ENCODE measurements around the gene PTGER1.

Gene PTGER1

DNA sequence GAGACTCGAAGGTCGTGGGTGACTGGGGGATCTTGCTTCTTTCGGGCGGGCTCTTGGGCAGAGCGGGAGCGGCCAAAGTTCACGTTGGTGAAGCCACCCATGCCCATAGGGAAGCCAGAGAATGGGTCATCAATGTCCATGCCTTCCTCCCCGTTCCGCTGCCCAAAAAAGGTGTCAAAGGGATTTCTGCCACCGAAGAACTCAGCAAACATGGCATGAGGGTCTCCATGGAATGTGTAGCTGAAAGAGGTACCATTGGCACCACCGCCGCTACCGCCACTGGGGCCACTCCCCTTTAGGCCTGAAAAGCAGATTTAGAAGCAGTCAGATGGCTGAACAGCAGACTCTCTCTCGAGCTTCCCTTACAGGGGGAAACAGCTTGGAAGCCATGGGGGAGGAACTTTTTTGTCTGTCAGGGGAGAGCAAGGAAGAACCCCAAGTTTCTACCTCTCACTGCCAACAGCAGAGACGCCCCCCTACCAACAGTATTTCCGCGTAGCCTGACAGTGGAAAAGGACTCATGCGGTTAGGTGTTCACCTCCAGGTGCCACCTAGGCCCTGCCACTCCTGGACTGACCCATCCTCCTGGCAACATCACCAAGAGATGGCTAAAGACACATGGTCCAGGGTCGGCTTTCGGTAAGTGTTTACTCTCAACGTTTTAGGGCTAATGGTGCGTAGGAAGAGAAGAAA, 41.7 kb upstream of the PTGER1 start:
- peak overlapping the region; percentile 92 for H3K27ac ChIP-seq
- TF ChIP-seq, protein P1, sequence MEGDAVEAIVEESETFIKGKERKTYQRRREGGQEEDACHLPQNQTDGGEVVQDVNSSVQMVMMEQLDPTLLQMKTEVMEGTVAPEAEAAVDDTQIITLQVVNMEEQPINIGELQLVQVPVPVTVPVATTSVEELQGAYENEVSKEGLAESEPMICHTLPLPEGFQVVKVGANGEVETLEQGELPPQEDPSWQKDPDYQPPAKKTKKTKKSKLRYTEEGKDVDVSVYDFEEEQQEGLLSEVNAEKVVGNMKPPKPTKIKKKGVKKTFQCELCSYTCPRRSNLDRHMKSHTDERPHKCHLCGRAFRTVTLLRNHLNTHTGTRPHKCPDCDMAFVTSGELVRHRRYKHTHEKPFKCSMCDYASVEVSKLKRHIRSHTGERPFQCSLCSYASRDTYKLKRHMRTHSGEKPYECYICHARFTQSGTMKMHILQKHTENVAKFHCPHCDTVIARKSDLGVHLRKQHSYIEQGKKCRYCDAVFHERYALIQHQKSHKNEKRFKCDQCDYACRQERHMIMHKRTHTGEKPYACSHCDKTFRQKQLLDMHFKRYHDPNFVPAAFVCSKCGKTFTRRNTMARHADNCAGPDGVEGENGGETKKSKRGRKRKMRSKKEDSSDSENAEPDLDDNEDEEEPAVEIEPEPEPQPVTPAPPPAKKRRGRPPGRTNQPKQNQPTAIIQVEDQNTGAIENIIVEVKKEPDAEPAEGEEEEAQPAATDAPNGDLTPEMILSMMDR (IDR thresholded peaks at IDR 0.05): no peak
- no peak for TF ChIP-seq ZFX (IDR thresholded peaks at IDR 0.05; ENCODE audit: borderline replicate concordance)

DNA sequence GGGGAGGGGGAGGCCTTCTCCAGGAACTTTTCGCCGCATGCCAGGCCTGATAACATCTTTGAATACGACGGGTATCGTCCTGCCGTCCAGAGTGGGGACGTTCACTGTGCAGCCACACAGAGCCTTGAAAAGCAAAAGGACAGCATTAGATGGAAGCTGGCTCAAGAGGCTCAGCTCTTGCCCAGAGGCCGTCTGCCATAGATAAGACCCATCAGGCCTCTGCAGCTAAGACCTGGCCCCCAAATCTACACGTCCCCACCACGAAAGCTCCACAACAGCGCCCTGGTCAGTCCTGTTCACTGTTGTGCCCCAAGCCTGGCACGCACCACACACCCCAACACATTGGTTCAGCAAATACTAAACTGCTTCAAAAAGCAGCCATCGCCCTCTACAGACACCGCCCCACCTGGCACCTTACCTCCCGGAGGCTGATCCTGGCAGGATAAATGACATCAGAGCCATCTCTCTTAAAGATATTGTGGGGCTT, 40.9 kb upstream of the PTGER1 start:
- TF ChIP-seq ZFX (IDR thresholded peaks at IDR 0.05; ENCODE audit: borderline replicate concordance): no peak
- TF ChIP-seq, protein P1 (IDR thresholded peaks at IDR 0.05): no peak
- no peak overlapping the region for H3K27ac ChIP-seq

DNA sequence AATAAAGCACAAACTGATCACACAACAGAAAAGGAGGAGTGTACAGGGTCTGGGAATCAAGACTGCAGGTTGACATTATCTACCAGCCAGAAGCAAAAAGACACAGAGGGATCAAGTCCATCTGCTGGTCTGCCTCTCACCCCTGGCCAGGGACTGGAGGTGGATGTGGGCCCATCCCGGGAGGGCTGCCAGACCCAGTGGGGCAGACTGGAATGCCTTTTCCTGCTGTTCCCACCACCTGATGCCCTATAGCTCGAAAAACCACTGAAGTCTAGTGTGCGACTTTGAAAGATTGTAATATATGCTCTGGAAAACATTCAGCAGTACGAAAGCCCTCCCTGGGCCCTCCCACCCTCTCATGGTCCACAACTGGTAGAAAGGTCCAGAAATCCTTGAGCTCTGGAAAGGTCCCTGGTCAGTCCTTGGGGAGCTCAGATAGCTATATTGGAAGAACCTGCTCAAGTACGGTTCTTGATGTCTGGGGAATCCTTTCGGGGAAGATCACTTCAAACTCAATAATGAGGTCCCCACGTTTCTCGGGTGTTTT, 40.4 kb upstream of the PTGER1 start:
- H3K27ac ChIP-seq: no peak overlapping the region
- TF ChIP-seq ZFX (IDR thresholded peaks at IDR 0.05; ENCODE audit: borderline replicate concordance): no peak
- TF ChIP-seq, protein P1 (IDR thresholded peaks at IDR 0.05): no peak

DNA sequence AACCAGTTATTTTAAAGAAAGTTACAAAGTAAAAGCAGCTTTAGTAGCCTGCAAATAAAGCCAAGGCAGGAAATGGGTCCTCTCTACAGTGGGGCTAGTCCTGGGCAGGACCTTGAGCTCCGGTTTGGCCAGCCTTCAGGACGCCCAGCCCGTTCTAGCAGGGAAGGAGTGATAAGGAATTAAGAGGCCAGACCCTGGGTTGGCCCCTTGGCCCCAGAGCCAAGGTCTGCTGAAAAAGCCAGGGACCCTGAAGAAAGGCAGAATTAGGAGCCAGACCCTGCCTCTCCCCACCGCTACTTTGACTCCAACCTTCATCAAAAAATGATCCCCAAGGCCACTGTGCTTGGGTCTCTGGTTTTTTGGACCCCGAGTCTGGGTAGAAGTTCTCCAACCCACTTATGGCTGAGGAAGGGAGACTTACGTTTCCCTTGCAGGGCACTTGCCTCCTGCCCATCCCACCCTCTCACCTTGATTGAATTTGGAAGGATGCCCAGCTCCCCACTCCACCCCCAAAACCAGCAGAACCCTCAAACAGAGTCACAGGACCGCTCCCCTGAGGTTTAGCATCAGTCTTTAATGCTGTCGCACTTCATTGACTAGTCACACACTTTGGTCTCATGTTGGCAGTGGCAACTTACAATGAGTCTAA, 39.2 kb upstream of the PTGER1 start:
- H3K27ac ChIP-seq: peak overlapping the region; percentile 33; the same call in 1 of the 2 replicates
- TF ChIP-seq, protein P1 (IDR thresholded peaks at IDR 0.05): no peak
- TF ChIP-seq ZFX (IDR thresholded peaks at IDR 0.05; ENCODE audit: borderline replicate concordance): no peak

DNA sequence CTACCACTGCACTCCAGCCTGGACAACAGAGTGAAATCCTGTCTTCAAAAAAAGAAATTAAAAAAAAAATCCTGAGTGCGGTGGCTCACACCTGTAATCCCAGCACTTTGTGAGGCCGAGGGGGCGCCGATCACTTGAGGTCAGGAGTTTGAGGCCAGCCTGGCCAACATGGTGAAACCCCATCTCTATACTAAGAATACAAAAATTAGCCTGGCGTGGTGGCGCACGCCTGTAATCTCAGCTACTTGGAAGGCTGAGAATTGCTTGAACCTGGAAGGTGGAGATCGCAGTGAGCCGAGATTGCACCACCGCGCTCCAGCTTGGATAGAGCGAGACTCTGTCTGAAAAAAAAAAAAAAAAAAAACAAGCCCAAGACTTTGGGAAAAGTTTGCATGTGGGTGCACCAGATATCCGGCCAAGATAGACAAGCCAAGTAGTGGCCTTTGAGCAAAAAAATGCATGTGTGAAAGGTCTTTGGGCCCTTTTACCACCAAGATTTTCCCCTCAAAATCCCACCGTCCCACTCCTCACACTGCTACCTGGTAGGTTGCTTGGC, 37.3 kb upstream of the PTGER1 start:
- no peak overlapping the region; the same call in 1 of the 2 replicates for H3K27ac ChIP-seq
- no peak for TF ChIP-seq ZFX (IDR thresholded peaks at IDR 0.05; ENCODE audit: borderline replicate concordance)
- TF ChIP-seq, protein P1 (IDR thresholded peaks at IDR 0.05): no peak

DNA sequence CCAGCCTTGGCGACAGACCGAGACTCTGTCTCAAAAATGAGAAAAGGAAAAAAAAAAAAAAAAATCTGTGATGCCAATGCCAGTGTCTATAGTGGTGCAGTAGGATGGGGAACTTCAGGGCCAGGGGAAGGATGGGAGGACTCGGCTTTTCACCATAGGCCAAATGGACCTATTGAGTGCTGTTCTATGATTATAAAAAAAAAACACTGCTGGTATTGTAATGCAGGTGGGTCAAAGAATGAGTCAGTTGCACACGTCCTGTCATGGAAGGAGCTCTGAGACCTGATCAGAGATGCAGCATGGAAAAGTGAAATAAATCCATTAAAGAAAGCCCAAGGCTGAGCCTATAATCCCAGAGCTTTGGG, 36.1 kb upstream of the PTGER1 start:
- TF ChIP-seq, protein P1 (IDR thresholded peaks at IDR 0.05): no peak
- no peak for TF ChIP-seq ZFX (IDR thresholded peaks at IDR 0.05; ENCODE audit: borderline replicate concordance)
- H3K27ac ChIP-seq: no peak overlapping the region
